Right forelimb (tissue), 1 donor: ENCODE data around the gene NAV2.
"Not testable (repeated sequence)": the region's sequence is repeated elsewhere in the genome, so short reads cannot be mapped to it uniquely, and the experiment has no call there.

Experiments used
- DNase-seq: peaks from one replicate; pipeline ENCODE4 v3.0.0-alpha.2; 2018

The NAV2 gene

GRCh38 chr11:20067665-20068064, 355.0 kb downstream of the NAV2 start:
- no peak for DNase-seq

- DNase-seq, result no peak
Observed at GRCh38 chr11:20068691-20069090, 356.1 kb downstream of the NAV2 start.

GRCh38 chr11:20070459-20070858, 357.8 kb downstream of the NAV2 start:
- no peak for DNase-seq

- no peak for DNase-seq
Observed at GRCh38 chr11:20075627-20076026, 363.0 kb downstream of the NAV2 start.

- DNase-seq, result no peak
Observed at GRCh38 chr11:20078846-20079245, 366.2 kb downstream of the NAV2 start.

GRCh38 chr11:20080032-20080685, 367.5 kb downstream of the NAV2 start:
- DNase-seq, result no peak

- DNase-seq, result no peak
Observed at GRCh38 chr11:20081336-20081735, 368.7 kb downstream of the NAV2 start.

- DNase-seq, result not testable (repeated sequence)
Observed at GRCh38 chr11:20083877-20084276, 371.2 kb downstream of the NAV2 start.

- no peak for DNase-seq
Observed at GRCh38 chr11:20084921-20085814, 372.5 kb downstream of the NAV2 start.

GRCh38 chr11:20085918-20086317, 373.3 kb downstream of the NAV2 start:
- DNase-seq, result no peak

GRCh38 chr11:20087118-20087521, 374.5 kb downstream of the NAV2 start:
- peak; percentile 58 for DNase-seq

- no peak for DNase-seq
Observed at GRCh38 chr11:20088397-20089225, 376.0 kb downstream of the NAV2 start.

GRCh38 chr11:20089367-20089766, 376.7 kb downstream of the NAV2 start:
- no peak for DNase-seq

- no peak for DNase-seq
Observed at GRCh38 chr11:20089796-20090653, 377.4 kb downstream of the NAV2 start.

- DNase-seq, result no peak
Observed at GRCh38 chr11:20090654-20091374, 378.2 kb downstream of the NAV2 start.

GRCh38 chr11:20093775-20094174, 381.1 kb downstream of the NAV2 start:
- no peak for DNase-seq

- DNase-seq, result no peak
Observed at GRCh38 chr11:20095189-20095588, 382.6 kb downstream of the NAV2 start.

- no peak for DNase-seq
Observed at GRCh38 chr11:20097319-20098221, 384.9 kb downstream of the NAV2 start.

- DNase-seq, result no peak
Observed at GRCh38 chr11:20099527-20099926, 386.9 kb downstream of the NAV2 start.

GRCh38 chr11:20102397-20102796, 389.8 kb downstream of the NAV2 start:
- no peak for DNase-seq

GRCh38 chr11:20103281-20103680, 390.6 kb downstream of the NAV2 start:
- DNase-seq, result no peak
